BJ (cell line): ENCODE results near the gene RNF144B. TPM values are rescaled to one million over a fixed set of nuclear protein-coding genes. Genes with fewer than 3 reads are reported as not detected.

Experiments used
- CTCF ChIA-PET: fragments of 350-600 bp; formaldehyde crosslinking; extraction: SDS; loops from one replicate; lab custom pipeline; 2021; ENCODE audit warnings: antibody characterized with exemption, inconsistent platforms; lab: Yijun Ruan, JAX
- POLR2A ChIA-PET: fragments of 300-600 bp; sonication (Branson Sonifier 250); formaldehyde crosslinking; extraction: SDS; loops from one replicate; lab custom pipeline; 2021; ENCODE audit warnings: antibody characterized with exemption; lab: Charles Lee
- DNase-seq: peaks from one replicate; pipeline ENCODE4 v3.0.0-alpha.2; 2011; ENCODE audit warnings: low read depth
- H3K27me3 ChIP-seq: 2 replicates; pipeline ENCODE4 v1.6.0; 2011; ENCODE audit warnings: low read length; ENCODE audit not compliant: control insufficient read depth, insufficient read depth
- H3K36me3 ChIP-seq: 2 replicates; pipeline ENCODE4 v1.5.1; 2011; ENCODE audit warnings: low read length; ENCODE audit not compliant: control insufficient read depth, insufficient read depth
- H3K4me3 ChIP-seq: 2 replicates; pipeline ENCODE4 v1.5.1; 2011; ENCODE audit warnings: low read depth, mild to moderate bottlenecking, control low read depth, low read length
- CTCF ChIP-seq: IDR thresholded peaks from 2 replicates; pipeline ENCODE4 v1.5.1; 2011; ENCODE audit warnings: low read depth, mild to moderate bottlenecking, control low read depth, inconsistent platforms, low read length, moderate library complexity; ENCODE audit not compliant: insufficient read depth
- polyA plus RNA-seq: library from polyadenylated mRNA; depleted of rRNA; stranded (reverse); fragments of >200 nt; gene quantifications from 2 replicates; pipeline ENCODE4 v1.2.3, GENCODE V29; 2011

The RNF144B gene
- polyA plus RNA-seq, 1 experiment = 1.4 TPM

DNA sequence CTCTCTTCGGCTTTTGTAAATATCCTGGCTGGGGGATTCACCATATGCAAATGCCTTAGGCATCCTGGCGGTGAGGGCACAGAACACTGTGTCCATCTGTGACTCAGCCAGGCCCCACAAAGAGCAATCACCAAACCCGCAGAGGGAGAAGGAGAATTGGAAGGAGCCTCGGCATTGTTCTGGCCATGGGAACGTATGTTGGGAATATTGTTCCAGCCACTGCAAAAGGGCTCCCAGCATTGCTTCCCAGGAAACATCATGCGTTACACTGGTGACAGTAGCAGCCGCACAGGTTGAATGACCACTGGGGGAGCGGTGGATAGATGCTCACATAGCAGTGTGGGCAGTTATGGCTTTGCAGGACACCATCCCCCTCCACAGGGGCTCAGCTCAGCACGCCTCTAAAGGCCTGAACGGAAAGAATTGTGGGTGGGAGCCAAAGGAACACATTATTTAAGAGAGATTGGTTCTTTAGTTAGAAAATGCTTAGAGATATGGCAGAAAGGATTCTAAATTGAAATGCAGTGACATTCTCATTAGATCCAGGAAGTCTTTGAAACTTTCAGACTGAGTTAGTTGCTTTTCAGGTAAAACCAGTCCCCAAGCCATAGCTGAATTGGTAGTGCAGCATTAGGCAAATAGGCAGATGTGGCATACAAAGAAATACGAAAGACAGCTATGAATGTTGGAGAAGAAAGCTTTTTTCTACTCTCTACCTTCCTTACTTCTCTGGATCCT, 104.3 kb downstream of the RNF144B start:
- DNase-seq = no peak
- H3K36me3 ChIP-seq = no peaks in the 10 kb centered on the region
- no peak overlapping the region for H3K4me3 ChIP-seq
- H3K27me3 ChIP-seq = no peaks in the 10 kb centered on the region
- no peak for TF ChIP-seq CTCF
- CTCF ChIA-PET = no interaction called here
- POLR2A ChIA-PET = no interaction called here

DNA sequence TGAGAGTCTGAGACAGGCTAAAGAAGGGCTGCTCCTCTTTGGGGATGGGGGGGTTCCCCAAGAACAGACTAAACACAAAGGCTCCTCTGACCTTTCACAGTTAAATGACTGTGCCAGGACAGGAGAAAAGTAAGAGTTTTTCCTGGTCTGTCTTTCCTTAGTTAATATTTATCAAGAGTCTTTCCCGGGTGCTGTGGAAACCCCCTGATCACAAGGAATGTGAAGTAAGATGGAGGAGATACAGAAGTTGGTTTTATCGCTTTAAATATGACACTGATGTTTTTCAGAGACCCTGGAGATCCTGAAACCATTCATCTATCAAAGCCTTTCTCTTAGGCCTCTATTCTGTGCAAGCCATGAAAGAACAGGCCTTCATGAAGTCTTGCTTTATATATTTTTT, 105.8 kb downstream of the RNF144B start:
- DNase-seq = no peak
- Histone ChIP-seq H3K4me3 (no peak overlapping the region), H3K36me3 (no peaks in the 10 kb centered on the region), H3K27me3 (no peaks in the 10 kb centered on the region)
- ChIA-PET CTCF (no interaction called here), POLR2A (no interaction called here)
- TF ChIP-seq CTCF = no peak

- ChIA-PET POLR2A (no interaction called here), CTCF (no interaction called here)
- no peaks in the 10 kb centered on the region for H3K36me3 ChIP-seq
- no peaks in the 10 kb centered on the region for H3K27me3 ChIP-seq
- TF ChIP-seq CTCF = no peak
- DNase-seq = no peak
- no peak overlapping the region for H3K4me3 ChIP-seq
Observed at GRCh38 chr6:18493382-18493891, 106.3 kb downstream of the RNF144B start.

DNA sequence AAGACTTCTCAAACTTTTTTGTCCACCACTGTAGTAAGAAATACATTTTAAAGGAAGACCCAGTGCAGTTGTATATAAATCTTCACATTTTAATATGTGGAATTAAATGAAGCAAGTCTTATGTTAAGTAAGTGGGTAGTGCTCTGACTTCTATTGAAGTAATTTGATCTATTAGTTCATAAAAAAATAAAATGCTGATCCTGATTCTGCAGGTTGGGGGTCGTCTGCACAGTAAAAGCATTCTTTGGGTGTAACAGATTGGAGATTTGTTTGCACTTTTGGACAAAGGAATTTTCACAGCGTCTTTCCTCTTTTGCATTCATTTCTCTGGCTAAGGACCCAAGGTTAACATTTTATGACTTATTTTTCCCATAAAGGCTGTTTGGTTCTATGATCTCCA, 106.8 kb downstream of the RNF144B start:
- CTCF ChIA-PET = no interaction called here

DNA sequence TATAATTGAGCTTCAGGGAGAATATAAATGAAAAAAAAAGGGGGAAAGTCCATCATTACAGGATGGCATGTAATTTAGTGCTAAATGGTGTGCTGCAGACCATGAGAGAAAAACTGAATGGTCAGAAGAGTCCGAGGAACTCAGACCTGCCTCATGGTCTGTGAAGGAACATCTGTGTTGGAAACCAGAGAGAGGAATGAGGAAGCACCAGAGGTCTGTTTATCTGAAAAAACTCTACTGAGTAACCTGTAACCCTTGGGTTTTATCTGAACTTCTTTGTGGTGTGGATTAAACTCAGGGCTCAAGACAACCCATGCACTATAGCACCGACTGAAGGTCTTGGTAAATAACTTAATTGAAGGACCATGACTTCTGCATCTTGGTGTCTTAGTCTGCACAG, 108.1 kb downstream of the RNF144B start:
- no peak for DNase-seq
- CTCF ChIA-PET = no interaction called here
- POLR2A ChIA-PET = no interaction called here
- Histone ChIP-seq H3K4me3 (no peak overlapping the region), H3K36me3 (no peaks in the 10 kb centered on the region), H3K27me3 (no peaks in the 10 kb centered on the region)
- TF ChIP-seq CTCF = no peak

More for the DNA sequence above, 106.8 kb downstream of the RNF144B start:
- no peak for DNase-seq
- Histone ChIP-seq H3K27me3 (no peaks in the 10 kb centered on the region), H3K36me3 (no peaks in the 10 kb centered on the region), H3K4me3 (no peak overlapping the region)
- no peak for TF ChIP-seq CTCF
- POLR2A ChIA-PET = no interaction called here
